ENCODE results near the gene BRWD1. TPM values are rescaled to one million over a fixed set of nuclear protein-coding genes. Genes with fewer than 3 reads are reported as not detected.

BRWD1 gene
- total and polyA plus RNA-seq, 2 donors from 2014 or later, result 9.1 to 43.9 TPM

GRCh38 chr21:39300587-39300986 is 12.8 kb downstream of the BRWD1 start:
- no peak for FAIRE-seq
- intact Hi-C loops (cut with DNase I), result no loop called here

GRCh38 chr21:39296891-39297290 is 16.5 kb downstream of the BRWD1 start:
- H3K9ac ChIP-seq (ENCODE audit: low read length in 3 of 3), result no peak overlapping the region
- DNase-seq (no peak), FAIRE-seq (no peak)
- TF ChIP-seq CTCF (IDR thresholded peaks at IDR 0.05; ENCODE audit: borderline replicate concordance, extremely low read depth, insufficient read depth), result no peak
- H3K9me3 ChIP-seq (ENCODE audit: control insufficient read depth in 2 of 3, insufficient read depth in 1 of 3, low read length in 3 of 3), result peaks cover 0 to 3% (median 1%) of the 10 kb centered on the region in 3 donors
- no peaks in the 10 kb centered on the region for H3K4me1 ChIP-seq (ENCODE audit: control insufficient read depth in 2 of 3, insufficient read depth in 2 of 3, low read depth in 1 of 3, low read length in 3 of 3)
- H3K36me3 ChIP-seq (ENCODE audit: control insufficient read depth in 2 of 3, insufficient read depth in 3 of 3, low read length in 3 of 3), result peaks cover 2 to 34% (median 11%) of the 10 kb centered on the region in 3 donors
- intact Hi-C loops (cut with DNase I), result no loop called here
- no peak overlapping the region for H3K4me3 ChIP-seq (ENCODE audit: low read length in 3 of 3)
- H3K27me3 ChIP-seq (ENCODE audit: control insufficient read depth, insufficient read depth, low read length), result no peaks in the 10 kb centered on the region
- no peak overlapping the region for H3K27ac ChIP-seq (ENCODE audit: low read depth in 2 of 2, low read length in 2 of 2)

More at GRCh38 chr21:39300587-39300986, 12.8 kb downstream of the BRWD1 start:
- Histone ChIP-seq H3K4me3 (ENCODE audit: low read length in 3 of 3) (no peak overlapping the region), H3K36me3 (ENCODE audit: control insufficient read depth in 2 of 3, insufficient read depth in 3 of 3, low read length in 3 of 3) (peaks cover 2 to 17% (median 5%) of the 10 kb centered on the region in 3 donors), H3K27me3 (ENCODE audit: control insufficient read depth, insufficient read depth, low read length) (no peaks in the 10 kb centered on the region), H3K9ac (ENCODE audit: low read length in 3 of 3) (no peak overlapping the region), H3K9me3 (ENCODE audit: control insufficient read depth in 2 of 3, insufficient read depth in 1 of 3, low read length in 3 of 3) (peaks cover 0 to 3% (median 1%) of the 10 kb centered on the region in 3 donors), H3K4me1 (ENCODE audit: control insufficient read depth in 2 of 3, insufficient read depth in 2 of 3, low read depth in 1 of 3, low read length in 3 of 3) (no peaks in the 10 kb centered on the region), H3K27ac (ENCODE audit: low read depth in 2 of 2, low read length in 2 of 2) (no peak overlapping the region)
- TF ChIP-seq CTCF (IDR thresholded peaks at IDR 0.05; ENCODE audit: borderline replicate concordance, extremely low read depth, insufficient read depth), result no peak
- no peak for DNase-seq

- no peak overlapping the region for H3K27ac ChIP-seq (ENCODE audit: low read depth in 2 of 2, low read length in 2 of 2)
- H3K36me3 ChIP-seq (ENCODE audit: control insufficient read depth in 2 of 3, insufficient read depth in 3 of 3, low read length in 3 of 3), result peaks cover 7 to 33% (median 15%) of the 10 kb centered on the region in 3 donors
- DNase-seq (no peak), FAIRE-seq (no peak)
- no peaks in the 10 kb centered on the region for H3K4me1 ChIP-seq (ENCODE audit: control insufficient read depth in 2 of 3, insufficient read depth in 2 of 3, low read depth in 1 of 3, low read length in 3 of 3)
- no peak overlapping the region for H3K9ac ChIP-seq (ENCODE audit: low read length in 3 of 3)
- TF ChIP-seq CTCF (IDR thresholded peaks at IDR 0.05; ENCODE audit: borderline replicate concordance, extremely low read depth, insufficient read depth), result no peak
- intact Hi-C loops (cut with DNase I), result no loop called here
- no peak overlapping the region for H3K4me3 ChIP-seq (ENCODE audit: low read length in 3 of 3)
- no peaks in the 10 kb centered on the region for H3K9me3 ChIP-seq (ENCODE audit: control insufficient read depth in 2 of 3, insufficient read depth in 1 of 3, low read length in 3 of 3)
- no peaks in the 10 kb centered on the region for H3K27me3 ChIP-seq (ENCODE audit: control insufficient read depth, insufficient read depth, low read length)
Measured at GRCh38 chr21:39288987-39289386, 24.4 kb downstream of the BRWD1 start.

GRCh38 chr21:39282911-39283310 is 30.5 kb downstream of the BRWD1 start:
- Histone ChIP-seq H3K9me3 (ENCODE audit: control insufficient read depth in 2 of 3, insufficient read depth in 1 of 3, low read length in 3 of 3) (no peaks in the 10 kb centered on the region), H3K4me1 (ENCODE audit: control insufficient read depth in 2 of 3, insufficient read depth in 2 of 3, low read depth in 1 of 3, low read length in 3 of 3) (no peaks in the 10 kb centered on the region), H3K27ac (ENCODE audit: low read depth in 2 of 2, low read length in 2 of 2) (no peak overlapping the region), H3K36me3 (ENCODE audit: control insufficient read depth in 2 of 3, insufficient read depth in 3 of 3, low read length in 3 of 3) (peaks cover 4 to 13% (median 9%) of the 10 kb centered on the region in 3 donors), H3K9ac (ENCODE audit: low read length in 3 of 3) (no peak overlapping the region), H3K4me3 (ENCODE audit: low read length in 3 of 3) (no peak overlapping the region), H3K27me3 (ENCODE audit: control insufficient read depth, insufficient read depth, low read length) (no peaks in the 10 kb centered on the region)
- DNase-seq (no peak), FAIRE-seq (no peak)
- intact Hi-C loops (cut with DNase I), result no loop called here
- no peak for TF ChIP-seq CTCF (IDR thresholded peaks at IDR 0.05; ENCODE audit: borderline replicate concordance, extremely low read depth, insufficient read depth)
